K562 (cell line): Measurements from ENCODE around the gene CCDC92. TPM values are rescaled to one million over a fixed set of nuclear protein-coding genes. Genes with fewer than 3 reads are reported as not detected.

Experiments used
- ATAC-seq: fragments of 200-7000 bp; cut with Tn5 transposase; 3 replicates; pipeline ENCODE4 v1.9.1; 2020; ENCODE audit warnings: moderate library complexity
- BruUV-seq: library from RNA; stranded (reverse); fragments of 400-500 nt; replicated peaks from 2 replicates; lab custom pipeline; 2021; lab: Mats Ljungman, UMichigan
- CTCF ChIA-PET: fragments of 300-600 bp; formaldehyde crosslinking; extraction: SDS; loops from one replicate; lab custom pipeline; 2021; ENCODE audit warnings: low intra/inter-chr PET ratio; lab: Yijun Ruan, JAX
- POLR2A ChIA-PET: fragments of 300-600, 350-650 bp; sonication (Branson Sonifier 250); formaldehyde crosslinking; extraction: SDS; loops from one replicate; lab custom pipeline; 2021; ENCODE audit warnings: antibody characterized with exemption, inconsistent platforms; lab: Yijun Ruan, JAX
- DNase-seq, 4 experiments: peaks; one replicate each; pipeline versions ENCODE4 v3.0.0 to v3.0.0-alpha.2; 2011 to 2018; ENCODE audit warnings: low spot score in 3 of 4, mixed read lengths in 3 of 4; ENCODE audit errors: extremely low read depth in 1 of 4
- FAIRE-seq: peaks from 2 replicates; lab custom pipeline; 2011; peaks lifted over from hg19 to GRCh38; lab: Jason Lieb, UNC
- H2AFZ ChIP-seq: 2 replicates; pipeline ENCODE4 v1.6.0; 2011; ENCODE audit warnings: low read depth, low read length, control low read depth, inconsistent platforms
- H3K27ac ChIP-seq: fragments of 200-600 bp; 3 replicates; pipeline ENCODE4 v1.8.0; 2011; ENCODE audit warnings: low read depth, mild to moderate bottlenecking, control low read depth, inconsistent platforms, low read length, moderate library complexity, mixed read lengths; ENCODE audit errors: extremely low read depth
- H3K27me3 ChIP-seq, 2 experiments: fragments of 300-600 bp in 1 of 2; 2 replicates in 1 of 2; 3 replicates in 1 of 2; pipeline versions ENCODE4 v1.6.0 to v1.8.0; 2011; ENCODE audit warnings: inconsistent platforms in 2 of 2, low read length in 2 of 2, mild to moderate bottlenecking in 1 of 2, mixed read lengths in 1 of 2, moderate library complexity in 1 of 2; ENCODE audit not compliant: control insufficient read depth in 2 of 2, insufficient read depth in 2 of 2
- H3K36me3 ChIP-seq: fragments of 300-600 bp; 3 replicates; pipeline ENCODE4 v1.8.0; 2011; ENCODE audit warnings: mild to moderate bottlenecking, low read length, inconsistent platforms; ENCODE audit not compliant: control insufficient read depth, insufficient read depth
- H3K4me1 ChIP-seq, 2 experiments: fragments of 200-600 bp in 1 of 2; replicated peaks in 1 of 2; 2 replicates in 1 of 2; 3 replicates in 1 of 2; pipeline versions ENCODE4 v1.5.1 to v1.8.0; 2011; ENCODE audit warnings: inconsistent platforms in 2 of 2, low read length in 2 of 2, mild to moderate bottlenecking in 1 of 2, mixed read lengths in 1 of 2, moderate library complexity in 1 of 2; ENCODE audit not compliant: control insufficient read depth in 2 of 2, insufficient read depth in 2 of 2
- H3K4me2 ChIP-seq: 2 replicates; pipeline ENCODE4 v1.6.1; 2011; ENCODE audit warnings: low read length, control low read depth, inconsistent platforms, mixed read lengths; ENCODE audit not compliant: insufficient read depth
- H3K4me3 ChIP-seq: fragments of 200-600 bp; sonication (generic), shearing (Covaris generic); 2 replicates; pipeline ENCODE4 v1.5.1; 2016; ENCODE audit warnings: control low read depth, inconsistent platforms
- H3K79me2 ChIP-seq: fragments of 200-600 bp; 3 replicates; pipeline ENCODE4 v1.8.0; 2011; ENCODE audit warnings: low read length, inconsistent platforms; ENCODE audit not compliant: control insufficient read depth, insufficient read depth
- H3K9ac ChIP-seq, 2 experiments: 2 replicates each; pipeline versions ENCODE4 v1.6.0 to v1.6.1; 2011; ENCODE audit warnings: low read depth in 2 of 2, low read length in 2 of 2, control low read depth in 1 of 2, inconsistent platforms in 1 of 2, mild to moderate bottlenecking in 1 of 2, mixed read lengths in 1 of 2; ENCODE audit not compliant: insufficient read depth in 1 of 2
- H3K9me1 ChIP-seq: one replicate; pipeline ENCODE4 v1.6.0; 2011; ENCODE audit warnings: inconsistent platforms, mild to moderate bottlenecking, low read length, moderate library complexity; ENCODE audit not compliant: control insufficient read depth, insufficient read depth
- H3K9me3 ChIP-seq: replicated peaks from 2 replicates; pipeline ENCODE4 v1.5.1; 2011; ENCODE audit warnings: low read depth, low read length, inconsistent platforms; ENCODE audit not compliant: control insufficient read depth, insufficient read depth
- H4K20me1 ChIP-seq: replicated peaks from 2 replicates; pipeline ENCODE4 v1.6.1; 2011; ENCODE audit warnings: low read length, inconsistent platforms, mixed read lengths; ENCODE audit not compliant: control insufficient read depth, insufficient read depth
- BCLAF1 ChIP-seq, 2 experiments: fragments of 450-650 bp in 1 of 2; IDR thresholded peaks; 2 replicates each; pipeline ENCODE4 v1.6.1; 2011 to 2017; ENCODE audit warnings: low read depth in 2 of 2, antibody characterized with exemption in 1 of 2, borderline replicate concordance in 1 of 2, low read length in 1 of 2, mild to moderate bottlenecking in 1 of 2, mixed read lengths in 1 of 2; ENCODE audit not compliant: control insufficient read depth in 1 of 2
- C11orf30 ChIP-seq: fragments of 450-650 bp; IDR thresholded peaks from 2 replicates; pipeline ENCODE4 v1.6.1; 2016; ENCODE audit warnings: low read depth, mild to moderate bottlenecking
- ESRRA ChIP-seq: fragments of 450-650 bp; IDR thresholded peaks from 2 replicates; pipeline ENCODE4 v1.6.1; 2014; ENCODE audit warnings: low read depth, mild to moderate bottlenecking, moderate library complexity, borderline replicate concordance
- FOXA1 ChIP-seq: fragments of 450-650 bp; IDR thresholded peaks from 2 replicates; pipeline ENCODE4 v1.6.1; 2016; ENCODE audit warnings: mild to moderate bottlenecking, borderline replicate concordance
- ID3 ChIP-seq, 2 experiments: fragments of 250-450 bp in 1 of 2; fragments of 450-650 bp in 1 of 2; sonication (Bioruptor Pico) in 1 of 2; IDR thresholded peaks; 2 replicates each; pipeline versions ENCODE4 v1.6.1 to v1.8.0; 2016 to 2021; ENCODE audit warnings: mild to moderate bottlenecking in 2 of 2, moderate library complexity in 2 of 2, missing compliant biosample characterization in 1 of 2, missing genetic modification characterization in 1 of 2
- KAT2B ChIP-seq: IDR thresholded peaks from one replicate; pipeline ENCODE4 v1.6.1; 2012; ENCODE audit warnings: low read depth, mild to moderate bottlenecking, control low read depth, inconsistent platforms, low read length, moderate library complexity
- KLF16 ChIP-seq: IDR thresholded peaks from 2 replicates; pipeline ENCODE4 v1.6.1; 2016; ENCODE audit warnings: antibody characterized with exemption
- RHOXF2B ChIP-seq: fragments of 250-450 bp; sonication (Bioruptor Pico); conservative IDR thresholded peaks from 2 replicates; pipeline ENCODE4 v1.5.1; 2021
- RUNX1 ChIP-seq: sonication (generic); IDR thresholded peaks from 2 replicates; pipeline ENCODE4 v1.6.1; 2016; ENCODE audit warnings: antibody characterized with exemption, low read depth
- TSC22D4 ChIP-seq: fragments of 450-650 bp; IDR thresholded peaks from 2 replicates; pipeline ENCODE4 v1.6.1; 2016; ENCODE audit warnings: missing genetic modification characterization, missing biosample characterization, control low read depth
- U2AF2 ChIP-seq: fragments of 200-400 bp; formaldehyde crosslinking; optimal IDR thresholded peaks from 2 replicates; pipeline ENCODE3; 2017; ENCODE audit warnings: low read depth, mild to moderate bottlenecking, low read length
- ZC3H4 ChIP-seq: sonication (generic); formaldehyde crosslinking; IDR thresholded peaks from 2 replicates; pipeline ENCODE4 v1.9.0; 2021; ENCODE audit warnings: missing genetic modification reagents, borderline replicate concordance
- ZNF263 ChIP-seq: sonication (generic); formaldehyde crosslinking; IDR thresholded peaks from 2 replicates; pipeline ENCODE4 v1.8.0; 2022; ENCODE audit warnings: mild to moderate bottlenecking, missing genetic modification reagents, borderline replicate concordance
- ZNF639 ChIP-seq, 2 experiments: fragments of 200-800 bp in 1 of 2; sonication (Bioruptor generic) in 1 of 2; sonication (generic) in 1 of 2; formaldehyde crosslinking in 1 of 2; IDR thresholded peaks in 1 of 2; conservative IDR thresholded peaks in 1 of 2; 2 replicates each; pipeline versions ENCODE4 v1.5.0 to v1.6.1; 2016 to 2020; ENCODE audit warnings: missing compliant biosample characterization in 1 of 2, missing genetic modification characterization in 1 of 2, missing genetic modification reagents in 1 of 2
- WGBS: fragments of 100-300 bp; shearing (Covaris generic); methylation state at CpG from one replicate; pipeline ENCODE4 v1.1.6; 2016; ENCODE audit warnings: low coverage, mixed read lengths; ENCODE audit not compliant: insufficient coverage; ENCODE audit errors: missing lambda C conversion rate; 5-methylcytosine and 5-hydroxymethylcytosine counted together
- in situ Hi-C: fragments of 300-500 bp; cut with MboI; formaldehyde crosslinking; loops from 4 replicates; pipeline ENCODE4 v1.15.0; 2018; ENCODE audit warnings: inconsistent platforms, mixed read lengths
- intact Hi-C: fragments of 100-400 bp; cut with micrococcal nuclease; formaldehyde crosslinking; loops from 2 replicates; pipeline ENCODE4 v1.14.2; 2022
- polyA plus RNA-seq, 8 experiments: library from polyadenylated mRNA; depleted of rRNA in 4 of 8; stranded (reverse) in 5 of 8; unstranded in 3 of 8; fragments of >200 nt; fragmentation: Nextera tagmentation in 2 of 8; fragmentation: Illumina TruSeq in 1 of 8; extraction: Ambion mirVana in 2 of 8; extraction: Trizol in 1 of 8; gene quantifications; 2 replicates each; pipeline versions ENCODE4 v1.2.1 to v1.2.3, GENCODE V29; 2011 to 2014; ENCODE audit warnings: inconsistent platforms in 1 of 8, missing spikeins in 1 of 8
- total RNA-seq, 7 experiments: library from RNA; depleted of rRNA in 6 of 7; stranded (reverse); fragments of >200 nt in 6 of 7; fragmentation: Illumina TruSeq in 2 of 7; extraction: Trizol in 2 of 7; gene quantifications; 2 replicates each; pipeline versions ENCODE4 v1.2.1 to v1.2.3, GENCODE V29; 2011 to 2021; ENCODE audit warnings: low replicate concordance in 1 of 7

CCDC92 gene
- total and polyA plus RNA-seq, 9 of the 15 experiments (the other 6 are each of a cell fraction or from before 2014, with no cell fraction given) = 0.27 to 5.9 (median 2.1) TPM

GRCh38 chr12:123940627-123940966 lies 32.0 kb downstream of the CCDC92 start (continued):
- TF ChIP-seq ZNF639 (CRISPR knock-in tag; conservative IDR thresholded peaks at IDR 0.05 in 1 of 2, IDR thresholded peaks at IDR 0.05 in 1 of 2) = no peak
- TF ChIP-seq KLF16 = no peak
- no peak for TF ChIP-seq C11orf30
- TF ChIP-seq ZNF263 (CRISPR knock-in tag) = no peak

GRCh38 chr12:123939716-123940626 lies 32.7 kb downstream of the CCDC92 start:
- H4K20me1 ChIP-seq = peaks cover 7% of the 10 kb centered on the region
- in situ Hi-C loops (no loop called here), intact Hi-C loops (no loop called here)
- H3K27ac ChIP-seq = no peak overlapping the region
- no TSS peak for BruUV-seq
- no peaks in the 10 kb centered on the region; the same call in 1 of the 2 replicates for H3K9me3 ChIP-seq
- no peak overlapping the region for H3K4me2 ChIP-seq
- peaks cover 0 to 10% of the 10 kb centered on the region in 2 experiments; a peak in 3 of 5 replicates for H3K4me1 ChIP-seq
- no peak for DNase-seq
- H3K9ac ChIP-seq = no peak overlapping the region
- ChIA-PET POLR2A (interaction anchor here (0.9 to 1.5 kb wide), 4 partner anchors 9 to 57 kb away, joined by 3 read pairs; no protein-coding TSS in a partner anchor), CTCF (interaction anchor here (1.1 kb wide), 1 partner anchor 44 kb away, joined by 3 read pairs; no protein-coding TSS in a partner anchor)
- 6% methylated on average over 16 of the region's 16 CpGs for WGBS
- ATAC-seq = no peak
- H3K79me2 ChIP-seq = no peaks in the 10 kb centered on the region
- no peak overlapping the region for H3K4me3 ChIP-seq
- H3K36me3 ChIP-seq = no peaks in the 10 kb centered on the region
- no peak for FAIRE-seq
- H3K27me3 ChIP-seq = peaks cover 48 to 77% of the 10 kb centered on the region in 2 experiments; a peak in 4 of 5 replicates
- H2AFZ ChIP-seq = no peak overlapping the region
- H3K9me1 ChIP-seq = no peaks in the 10 kb centered on the region
- TF ChIP-seq KAT2B (no peak), ESRRA (no peak), FOXA1 (no peak), ID3 (CRISPR knock-in tag; IDR thresholded peaks at IDR 0.05) (no peak), ID3 (tag; IDR thresholded peaks at IDR 0.05) (no peak), TSC22D4 (tag) (no peak), RHOXF2B (CRISPR knock-in tag) (no peak), RUNX1 (no peak), BCLAF1 (IDR thresholded peaks at IDR 0.05; ENCODE audit: borderline replicate concordance in 1 of 2, control insufficient read depth in 1 of 2, low read depth in 2 of 2, low read length in 1 of 2) (no peak), U2AF2 (no peak), ZC3H4 (no peak)
